HepG2 (cell line): ENCODE data around the gene YWHAE. TPM values are rescaled to one million over a fixed set of nuclear protein-coding genes. Genes with fewer than 3 reads are reported as not detected.
A peak's percentile ranks its signal among the peaks of the same experiment; 100 is the strongest.

ENCODE experiments used
- ATF7-NPFF ChIP-seq: sonication (generic); formaldehyde crosslinking; IDR thresholded peaks from 2 replicates; pipeline ENCODE4 v1.8.1; 2023; ENCODE audit warnings: mild to moderate bottlenecking, low read depth, missing genetic modification reagents, moderate library complexity
- ATRX ChIP-seq: sonication (generic); formaldehyde crosslinking; IDR thresholded peaks from 2 replicates; pipeline ENCODE4 v1.4.0; 2020; ENCODE audit warnings: missing genetic modification reagents, borderline replicate concordance
- BATF2 ChIP-seq: sonication (generic); formaldehyde crosslinking; IDR thresholded peaks from 2 replicates; pipeline ENCODE4 v1.8.0; 2022; ENCODE audit warnings: mild to moderate bottlenecking, missing genetic modification reagents, moderate library complexity
- EP300 ChIP-seq, 3 experiments: sonication (generic) in 1 of 3; formaldehyde crosslinking in 1 of 3; IDR thresholded peaks; 2 replicates each; pipeline versions ENCODE4 v1.5.1 to v1.6.1; 2011 to 2020; ENCODE audit warnings: low read depth in 2 of 3, low read length in 2 of 3, borderline replicate concordance in 1 of 3, improper control_type of control experiment in 1 of 3, mild to moderate bottlenecking in 1 of 3, missing genetic modification reagents in 1 of 3, moderate library complexity in 1 of 3
- GTF3A ChIP-seq: sonication (generic); formaldehyde crosslinking; conservative IDR thresholded peaks from 2 replicates; pipeline ENCODE4 v1.4.0; 2020; ENCODE audit warnings: mild to moderate bottlenecking, missing genetic modification reagents
- HOXD1 ChIP-seq: sonication (generic); formaldehyde crosslinking; IDR thresholded peaks from 2 replicates; pipeline ENCODE4 v1.5.0; 2020; ENCODE audit warnings: missing genetic modification reagents
- IKZF1 ChIP-seq: fragments of 450-650 bp; IDR thresholded peaks from 2 replicates; pipeline ENCODE4 v1.7.1; 2016
- MAFF ChIP-seq: IDR thresholded peaks from 2 replicates; pipeline ENCODE4 v1.6.1; 2011; ENCODE audit warnings: low read depth, low read length, improper control_type of control experiment
- NFKB2 ChIP-seq: sonication (generic); formaldehyde crosslinking; IDR thresholded peaks from 2 replicates; pipeline ENCODE4 v1.4.0; 2020; ENCODE audit warnings: missing genetic modification reagents, borderline replicate concordance
- NONO ChIP-seq, 2 experiments: fragments of 450-650 bp in 1 of 2; sonication (generic) in 1 of 2; formaldehyde crosslinking in 1 of 2; IDR thresholded peaks in 1 of 2; conservative IDR thresholded peaks in 1 of 2; 2 replicates each; pipeline versions ENCODE4 v1.6.1 to v1.8.0; 2017 to 2022; ENCODE audit warnings: mild to moderate bottlenecking in 1 of 2, missing genetic modification reagents in 1 of 2, moderate library complexity in 1 of 2
- PTBP1 ChIP-seq: fragments of 200-400 bp; formaldehyde crosslinking; IDR thresholded peaks from 2 replicates; pipeline ENCODE4 v1.6.1; 2018; ENCODE audit warnings: low read length, low read depth; ENCODE audit not compliant: poor library complexity, severe bottlenecking
- RBM39 ChIP-seq: fragments of 200-400 bp; formaldehyde crosslinking; IDR thresholded peaks from one replicate; pipeline ENCODE4 v1.6.1; 2018; ENCODE audit warnings: antibody characterized with exemption, mild to moderate bottlenecking, low read depth, low read length; ENCODE audit not compliant: poor library complexity, severe bottlenecking
- REST ChIP-seq, 2 experiments: IDR thresholded peaks; 2 replicates each; pipeline ENCODE4 v1.6.1; 2011 to 2012; ENCODE audit warnings: low read length in 2 of 2, borderline replicate concordance in 1 of 2, low read depth in 1 of 2, mild to moderate bottlenecking in 1 of 2, moderate library complexity in 1 of 2
- SMAD9 ChIP-seq: sonication (generic); formaldehyde crosslinking; IDR thresholded peaks from 2 replicates; pipeline ENCODE4 v1.5.1; 2020; ENCODE audit warnings: mild to moderate bottlenecking, missing genetic modification reagents
- STAG1 ChIP-seq: sonication (generic); formaldehyde crosslinking; IDR thresholded peaks from 2 replicates; pipeline ENCODE4 v1.4.0; 2020; ENCODE audit warnings: missing genetic modification reagents
- TMF1 ChIP-seq: sonication (generic); formaldehyde crosslinking; IDR thresholded peaks from 2 replicates; pipeline ENCODE4 v1.8.1; 2022; ENCODE audit warnings: low read depth, missing genetic modification reagents
- ZKSCAN8 ChIP-seq: IDR thresholded peaks from 2 replicates; pipeline ENCODE4 v1.6.1; 2016; ENCODE audit warnings: borderline replicate concordance, missing genetic modification reagents, missing compliant biosample characterization
- ZMYM2 ChIP-seq: sonication (generic); formaldehyde crosslinking; IDR thresholded peaks from 2 replicates; pipeline ENCODE4 v1.8.0; 2022; ENCODE audit warnings: mild to moderate bottlenecking, missing genetic modification reagents
- ZNF766 ChIP-seq: sonication (generic); formaldehyde crosslinking; IDR thresholded peaks from 2 replicates; pipeline ENCODE4 v1.5.0; 2020; ENCODE audit warnings: missing genetic modification reagents, borderline replicate concordance
- ZSCAN30 ChIP-seq: sonication (generic); formaldehyde crosslinking; IDR thresholded peaks from 2 replicates; pipeline ENCODE4 v1.5.0; 2020; ENCODE audit warnings: mild to moderate bottlenecking, missing genetic modification reagents
- polyA plus RNA-seq, 8 experiments: library from polyadenylated mRNA; depleted of rRNA in 3 of 8; stranded (reverse) in 7 of 8; unstranded in 1 of 8; fragments of >200 nt; fragmentation: Illumina TruSeq in 4 of 8; extraction: Trizol in 4 of 8; gene quantifications; 2 replicates each; pipeline versions ENCODE4 v1.2.1 to v1.2.3, GENCODE V29; 2011 to 2016; ENCODE audit warnings: low read depth in 4 of 8, missing spikeins in 1 of 8, mixed read lengths in 1 of 8; ENCODE audit not compliant: insufficient read depth in 1 of 8
- total RNA-seq, 5 experiments: library from RNA; depleted of rRNA; stranded (reverse); fragments of >200 nt; fragmentation: Illumina TruSeq; extraction: Trizol; gene quantifications; 2 replicates each; pipeline ENCODE4 v1.2.3, GENCODE V29; 2016; ENCODE audit warnings: low read depth in 1 of 5
- TF ChIP-seq, protein P1 (sequence below): sonication (generic); formaldehyde crosslinking; IDR thresholded peaks from 2 replicates; pipeline ENCODE4 v1.4.0; 2020; ENCODE audit warnings: missing genetic modification reagents

The YWHAE gene
- total and polyA plus RNA-seq, 2 of the 13 experiments (the other 11 are each of a cell fraction or from before 2014, with no cell fraction given) = 256 to 335 TPM

- peak in 1 of 2 experiments; percentile 62; a peak in 1 of 4 replicates for TF ChIP-seq REST (IDR thresholded peaks at IDR 0.05; ENCODE audit: borderline replicate concordance in 1 of 2, low read depth in 1 of 2, low read length in 2 of 2)
- TF ChIP-seq, protein P1, sequence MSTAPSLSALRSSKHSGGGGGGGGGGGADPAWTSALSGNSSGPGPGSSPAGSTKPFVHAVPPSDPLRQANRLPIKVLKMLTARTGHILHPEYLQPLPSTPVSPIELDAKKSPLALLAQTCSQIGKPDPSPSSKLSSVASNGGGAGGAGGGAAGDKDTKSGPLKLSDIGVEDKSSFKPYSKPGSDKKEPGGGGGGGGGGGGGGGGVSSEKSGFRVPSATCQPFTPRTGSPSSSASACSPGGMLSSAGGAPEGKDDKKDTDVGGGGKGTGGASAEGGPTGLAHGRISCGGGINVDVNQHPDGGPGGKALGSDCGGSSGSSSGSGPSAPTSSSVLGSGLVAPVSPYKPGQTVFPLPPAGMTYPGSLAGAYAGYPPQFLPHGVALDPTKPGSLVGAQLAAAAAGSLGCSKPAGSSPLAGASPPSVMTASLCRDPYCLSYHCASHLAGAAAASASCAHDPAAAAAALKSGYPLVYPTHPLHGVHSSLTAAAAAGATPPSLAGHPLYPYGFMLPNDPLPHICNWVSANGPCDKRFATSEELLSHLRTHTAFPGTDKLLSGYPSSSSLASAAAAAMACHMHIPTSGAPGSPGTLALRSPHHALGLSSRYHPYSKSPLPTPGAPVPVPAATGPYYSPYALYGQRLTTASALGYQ (CRISPR knock-in tag) = no peak; the same call in 1 of the 2 replicates
- peak; percentile 25; the same call in 1 of the 2 replicates for TF ChIP-seq HOXD1 (CRISPR knock-in tag)
- no peak for TF ChIP-seq MAFF
- TF ChIP-seq ATRX (CRISPR knock-in tag) = no peak
- TF ChIP-seq ZNF766 (CRISPR knock-in tag) = peak; percentile 36; the same call in 1 of the 2 replicates
- TF ChIP-seq BATF2 (CRISPR knock-in tag) = no peak
- TF ChIP-seq GTF3A (CRISPR knock-in tag) = no peak
- no peak for TF ChIP-seq PTBP1
- peak; percentile 89 for TF ChIP-seq RBM39
- no peak for TF ChIP-seq NONO (IDR thresholded peaks at IDR 0.05)
- peak; percentile 79 for TF ChIP-seq NONO (CRISPR knock-in tag; conservative IDR thresholded peaks at IDR 0.05)
- no peak for TF ChIP-seq EP300 (IDR thresholded peaks at IDR 0.05; ENCODE audit: low read depth in 2 of 2, low read length in 2 of 2)
- TF ChIP-seq EP300 (CRISPR knock-in tag; IDR thresholded peaks at IDR 0.05; ENCODE audit: borderline replicate concordance) = no peak
- peak; percentile 29 for TF ChIP-seq ATF7-NPFF (CRISPR knock-in tag)
- no peak for TF ChIP-seq IKZF1
- TF ChIP-seq ZMYM2 (CRISPR knock-in tag) = peak; percentile 59; the same call in 1 of the 2 replicates
- peak; percentile 52; the same call in 1 of the 2 replicates for TF ChIP-seq ZSCAN30 (CRISPR knock-in tag)
- TF ChIP-seq SMAD9 = no peak
- no peak for TF ChIP-seq ZKSCAN8 (CRISPR knock-in tag)
- 0 out of 2 replicates have a peak, but pooled peaks have one; percentile 54 for TF ChIP-seq TMF1 (CRISPR knock-in tag)
- TF ChIP-seq NFKB2 (CRISPR knock-in tag) = peak; percentile 43; the same call in 1 of the 2 replicates
- TF ChIP-seq STAG1 (CRISPR knock-in tag) = 0 out of 2 replicates have a peak, but pooled peaks have one; percentile 10
These were observed at the start of gene YWHAE (continued) for GRCh38 chr17:1399679-1400512.
